ENCODE results near the gene C1QTNF6. TPM values are rescaled to one million over a fixed set of nuclear protein-coding genes. Genes with fewer than 3 reads are reported as not detected.
"Not testable (repeated sequence)": the region's sequence is repeated elsewhere in the genome, so short reads cannot be mapped to it uniquely, and the experiment has no call there.

Gene C1QTNF6
- 0.99 and 4.6 TPM in 2 replicates for total RNA-seq

DNA sequence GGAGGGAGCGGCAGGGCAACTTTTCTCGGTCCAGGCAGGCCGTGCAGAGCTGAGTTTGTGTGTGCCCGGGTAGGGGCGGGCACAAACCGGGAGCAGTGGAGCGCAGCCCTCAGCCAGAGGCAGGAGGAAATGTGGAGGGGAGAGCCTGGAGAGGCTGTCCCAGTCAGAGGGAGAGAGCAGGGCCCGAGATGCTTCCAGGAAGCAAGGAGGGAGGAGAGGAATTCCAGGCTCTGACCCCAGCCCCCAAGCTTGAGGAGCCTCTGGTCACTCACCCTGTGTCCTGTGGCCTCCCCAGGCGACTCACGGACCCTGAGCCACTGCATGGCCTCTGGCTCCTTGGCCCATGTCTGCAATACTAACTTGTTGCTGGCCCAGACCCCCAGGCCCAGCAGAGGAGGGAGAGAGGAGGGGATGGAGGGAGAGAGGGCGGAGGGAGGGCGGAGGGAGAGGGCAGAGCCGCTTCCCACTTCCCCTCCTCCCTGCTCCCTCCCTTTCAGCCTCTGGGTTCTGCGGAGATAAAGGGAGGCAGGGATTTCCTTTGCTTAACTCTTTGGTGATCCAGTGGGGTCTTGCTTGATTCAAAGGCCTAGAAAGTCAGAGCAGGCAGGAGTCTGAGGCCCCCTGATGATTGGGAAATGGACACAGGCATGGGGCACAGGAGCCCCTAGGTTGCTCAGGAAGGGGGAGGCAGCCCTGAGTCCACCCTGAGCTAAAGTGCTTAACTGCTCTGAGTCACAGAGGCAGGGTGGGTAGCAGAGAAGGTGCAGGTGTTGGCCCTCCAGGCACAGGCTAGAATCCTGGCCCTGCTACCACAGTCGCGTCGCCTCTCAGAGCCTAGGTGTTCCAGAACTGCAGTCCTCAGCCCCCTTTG is at the start of gene C1QTNF6:
C1QTNF6 (minus strand) TSS at position 357 of the 871 bp plus-strand sequence; CDS start at position 323, 34 bp downstream.
- DNase-seq (ENCODE audit: low read depth in 2 of 2) = peak; percentile 28 to 61

GRCh38 chr22:37235897-37236607 is 48.0 kb upstream of the C1QTNF6 start:
- no peak for DNase-seq (ENCODE audit: low read depth in 2 of 2)

DNA sequence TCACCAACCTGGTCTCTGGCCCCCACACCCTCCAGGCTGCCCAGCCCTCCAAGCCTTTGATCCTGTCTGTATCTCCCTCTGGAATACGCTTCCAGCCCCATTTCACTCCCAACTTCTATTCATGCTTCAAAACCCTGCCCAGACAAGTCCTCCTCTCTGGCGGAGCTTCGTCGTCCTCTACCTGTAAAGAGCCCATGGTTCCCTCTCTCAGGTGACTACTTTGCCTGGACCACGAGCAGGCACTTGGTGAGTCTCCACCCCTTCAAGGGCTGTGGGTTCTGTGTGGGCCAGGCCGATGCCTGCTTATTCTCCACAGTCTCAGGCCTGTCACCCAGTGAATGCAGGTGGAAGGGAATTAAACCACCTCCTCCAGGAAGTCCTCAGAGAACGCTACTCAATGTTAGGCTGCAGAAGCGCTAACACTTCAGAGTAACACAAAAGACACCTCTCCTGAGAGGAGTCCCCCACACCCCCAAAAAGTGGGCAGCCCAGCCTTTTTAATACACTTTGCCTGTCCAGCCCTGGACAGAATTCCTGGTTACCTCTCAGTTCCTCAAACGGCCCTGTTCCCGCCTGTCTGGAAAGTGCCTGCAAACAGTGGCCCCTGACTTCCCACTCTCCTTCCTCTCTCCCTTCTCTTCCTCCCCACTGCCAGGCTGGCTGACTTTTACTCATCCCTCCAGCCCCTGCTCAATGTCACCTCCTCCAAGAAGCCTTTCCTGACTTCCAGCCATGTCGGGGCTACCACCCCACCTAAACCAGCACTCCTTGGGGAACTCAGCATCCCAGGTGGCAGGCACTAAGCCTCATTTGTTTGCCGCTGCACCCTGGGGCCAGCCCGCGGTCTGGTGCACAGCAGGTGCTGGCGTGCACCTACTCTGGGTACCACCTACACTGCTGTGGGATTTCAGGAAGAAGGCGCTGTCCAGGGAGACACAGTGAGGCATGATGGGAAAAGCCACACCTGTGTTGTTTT is 47.0 kb upstream of the C1QTNF6 start:
- DNase-seq (ENCODE audit: low read depth in 2 of 2) = no peak

GRCh38 chr22:37233751-37234631 is 45.9 kb upstream of the C1QTNF6 start:
- no peak for DNase-seq (ENCODE audit: low read depth in 2 of 2)

GRCh38 chr22:37233371-37233750 is 45.3 kb upstream of the C1QTNF6 start:
- DNase-seq (ENCODE audit: low read depth in 2 of 2) = not testable (repeated sequence)

DNA sequence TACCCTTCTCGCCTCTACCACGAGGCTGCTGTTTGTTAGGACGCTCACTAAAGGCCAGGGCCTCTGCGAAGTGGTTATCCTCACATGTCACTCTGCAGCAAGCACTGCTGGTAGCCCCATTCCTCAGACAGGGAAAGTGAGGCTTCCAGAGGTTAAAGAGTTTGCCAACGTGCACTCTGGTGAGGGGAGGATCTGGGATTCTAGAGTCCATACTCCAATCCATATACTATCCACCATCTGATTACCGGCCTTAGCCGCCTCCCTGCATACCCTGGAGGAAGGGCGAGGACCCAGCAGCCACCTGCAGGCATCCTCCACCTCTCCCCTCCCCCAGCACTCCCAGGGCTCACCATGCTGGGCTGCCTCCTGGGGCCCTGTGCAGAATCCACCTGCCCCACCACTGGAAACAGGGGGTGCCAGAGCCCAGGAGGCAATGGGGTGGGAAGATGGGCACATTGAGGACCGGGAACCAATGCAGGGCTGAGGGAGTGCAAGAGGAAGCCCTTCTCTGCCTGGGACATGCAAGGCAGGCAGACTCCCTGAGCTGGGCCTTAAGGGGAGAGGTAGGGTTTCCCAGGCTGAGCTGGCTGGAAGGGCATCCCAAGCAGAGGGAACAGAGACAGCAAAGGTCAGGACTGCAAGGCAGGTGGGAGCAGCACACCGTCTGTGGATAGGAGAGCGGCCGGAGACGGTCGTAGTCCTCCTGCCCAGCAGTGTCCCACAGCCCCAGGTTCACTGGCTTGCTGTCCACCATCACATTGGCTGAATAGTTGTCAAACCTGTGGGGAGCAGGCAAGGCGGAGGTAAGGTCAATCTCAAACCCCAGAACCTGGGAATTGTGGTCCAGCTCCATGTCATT is 44.3 kb upstream of the C1QTNF6 start:
- DNase-seq (ENCODE audit: low read depth in 2 of 2) = no peak

- DNase-seq (ENCODE audit: low read depth in 2 of 2) = no peak
These were observed 43.5 kb upstream of the C1QTNF6 start for GRCh38 chr22:37231406-37232139.

DNA sequence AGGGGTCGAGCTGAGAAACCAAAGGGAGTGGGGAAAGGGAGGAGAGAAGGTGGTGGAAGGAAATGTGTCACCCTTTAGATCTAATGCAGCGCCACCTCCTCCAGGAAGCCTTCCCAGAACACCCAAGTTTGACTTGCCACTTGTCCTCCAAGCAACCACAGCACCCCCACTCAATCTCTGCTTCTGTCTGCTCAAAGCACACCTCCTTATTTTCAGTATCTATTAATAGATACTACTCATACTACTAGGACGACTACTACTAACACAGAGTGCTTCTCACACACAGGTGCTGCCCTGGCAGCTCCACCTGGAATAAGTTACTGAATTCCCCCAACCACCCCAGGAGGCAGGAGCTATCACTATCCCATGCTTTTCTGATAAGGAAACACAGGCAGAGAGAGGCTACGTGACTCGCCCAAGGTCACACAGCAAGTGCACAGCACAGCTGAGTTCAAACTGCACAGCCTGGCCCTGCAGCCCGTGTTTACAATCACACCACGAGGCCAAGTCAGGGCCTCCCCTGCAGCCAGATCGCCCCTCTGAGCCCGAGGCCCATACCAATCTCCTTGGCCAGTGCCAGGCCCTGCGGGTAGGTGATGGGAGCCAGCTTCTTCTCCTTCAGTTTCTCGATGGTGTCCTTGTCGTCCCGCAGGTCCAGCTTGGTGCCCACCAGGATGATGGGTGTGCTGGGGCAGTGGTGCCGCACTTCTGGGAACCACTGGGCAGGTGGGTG is 42.8 kb upstream of the C1QTNF6 start:
- DNase-seq (ENCODE audit: low read depth in 2 of 2) = peak in 1 of 2 donors; percentile 27

DNA sequence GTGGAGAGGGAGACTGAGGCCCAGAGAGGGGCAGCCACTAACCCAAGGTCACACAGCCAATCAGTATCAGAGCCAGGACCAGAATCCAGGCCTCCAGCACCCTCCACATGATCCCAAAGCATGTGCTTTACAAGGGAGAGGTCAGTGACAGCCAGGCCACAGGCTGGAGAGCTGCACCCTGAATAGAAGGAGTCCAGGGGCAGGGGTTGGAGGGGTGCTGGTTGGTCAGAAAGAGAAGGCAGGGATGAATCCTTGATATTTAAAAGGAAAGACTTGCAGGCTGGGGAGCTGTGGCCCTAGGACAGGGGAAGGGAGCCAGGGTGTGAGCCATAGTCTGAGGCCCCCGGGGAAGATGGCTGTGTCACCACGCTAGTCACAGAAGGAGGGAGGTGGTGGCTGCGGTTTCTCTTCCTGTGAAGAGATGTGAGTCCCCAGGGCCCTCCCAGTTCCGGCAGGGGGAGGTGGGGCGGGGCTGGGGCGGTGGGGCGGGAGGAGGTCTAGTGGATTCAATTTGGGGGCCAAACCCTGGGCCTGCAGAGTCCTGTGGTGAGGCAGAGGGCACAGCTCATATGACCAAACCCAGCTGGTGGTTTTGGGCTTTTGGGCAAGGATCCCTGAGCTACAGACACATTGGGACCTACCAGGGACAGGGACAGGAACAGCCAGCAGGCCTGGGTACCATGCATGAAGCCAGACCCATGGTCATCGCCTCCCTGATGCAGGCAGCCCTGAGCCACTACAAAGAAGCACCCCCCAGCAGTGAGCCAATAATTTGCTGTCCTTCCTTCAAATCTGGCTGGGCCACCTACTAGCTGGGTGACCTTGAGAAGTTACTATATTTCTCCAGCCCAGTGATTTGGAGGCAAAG is 42.0 kb upstream of the C1QTNF6 start:
- peak in 1 of 2 donors; percentile 47 for DNase-seq (ENCODE audit: low read depth in 2 of 2)

GRCh38 chr22:37229012-37229804 is 41.2 kb upstream of the C1QTNF6 start:
- peak; percentile 61 to 78 for DNase-seq (ENCODE audit: low read depth in 2 of 2)

DNA sequence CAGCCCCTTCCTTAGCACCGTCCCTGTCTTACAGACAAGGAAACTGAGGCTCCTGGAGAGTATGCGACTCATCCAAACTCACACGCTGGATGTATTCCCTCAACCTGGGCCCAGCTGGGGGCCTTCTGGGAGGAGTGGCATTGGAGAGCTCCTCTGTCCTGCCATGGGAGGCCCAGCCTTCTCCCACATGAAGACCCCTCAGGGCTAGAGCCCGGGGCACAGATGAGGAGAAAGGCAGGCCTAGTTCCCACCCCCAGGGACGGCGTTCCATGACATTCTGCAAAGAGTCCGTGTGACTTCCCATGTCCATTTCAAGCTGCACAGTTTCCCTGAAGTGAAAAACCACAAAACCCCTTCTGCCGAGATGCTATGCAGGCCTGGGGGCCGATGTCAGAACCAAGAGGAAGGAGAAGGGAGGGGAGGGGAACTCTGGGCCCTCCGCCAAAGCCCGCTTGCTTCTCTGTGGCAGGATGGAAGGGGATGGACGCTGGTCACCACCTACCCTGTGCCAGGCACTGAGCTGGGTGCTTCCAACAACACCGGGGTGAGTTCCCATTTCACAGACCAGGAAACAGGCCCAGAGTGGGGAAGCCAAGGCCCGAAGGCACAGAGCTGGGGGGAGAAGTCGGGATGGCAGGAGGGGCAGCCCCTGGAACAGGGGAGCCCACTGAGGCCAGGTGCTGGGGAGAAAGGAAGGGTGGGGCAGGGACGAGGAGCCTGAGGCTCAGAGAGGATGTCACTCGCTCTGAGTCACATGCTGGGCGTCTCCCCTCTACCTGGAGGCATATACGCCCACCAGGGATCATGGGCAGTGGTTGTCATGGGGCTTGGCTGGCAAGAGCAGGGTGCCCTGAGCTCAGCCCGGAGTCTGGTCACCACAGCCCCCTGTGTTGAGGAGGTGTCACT is 40.3 kb upstream of the C1QTNF6 start:
- peak; percentile 20 to 38 for DNase-seq (ENCODE audit: low read depth in 2 of 2)

DNA sequence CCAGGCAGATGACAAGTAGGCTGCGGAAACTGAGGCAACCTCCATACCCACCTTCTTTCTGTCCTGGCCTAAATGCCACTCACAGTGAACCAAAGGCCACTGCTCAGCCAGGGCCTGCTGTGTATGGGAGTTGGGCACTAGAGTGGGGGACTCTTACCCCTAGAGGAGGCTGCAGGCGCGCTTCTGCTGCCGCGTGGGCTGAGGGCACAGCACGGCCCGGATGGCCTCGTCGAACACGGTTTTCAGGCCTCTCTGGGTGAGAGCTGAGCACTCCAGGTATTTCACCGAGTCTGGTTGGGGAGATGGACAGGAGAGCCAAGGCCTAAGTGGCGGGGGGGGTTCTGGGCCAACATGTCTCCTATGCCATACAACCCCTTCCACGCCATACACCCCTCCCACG is 38.5 kb upstream of the C1QTNF6 start:
- DNase-seq (ENCODE audit: low read depth in 2 of 2) = no peak

GRCh38 chr22:37226087-37226486 is 38.0 kb upstream of the C1QTNF6 start:
- DNase-seq (ENCODE audit: low read depth in 2 of 2) = no peak

DNA sequence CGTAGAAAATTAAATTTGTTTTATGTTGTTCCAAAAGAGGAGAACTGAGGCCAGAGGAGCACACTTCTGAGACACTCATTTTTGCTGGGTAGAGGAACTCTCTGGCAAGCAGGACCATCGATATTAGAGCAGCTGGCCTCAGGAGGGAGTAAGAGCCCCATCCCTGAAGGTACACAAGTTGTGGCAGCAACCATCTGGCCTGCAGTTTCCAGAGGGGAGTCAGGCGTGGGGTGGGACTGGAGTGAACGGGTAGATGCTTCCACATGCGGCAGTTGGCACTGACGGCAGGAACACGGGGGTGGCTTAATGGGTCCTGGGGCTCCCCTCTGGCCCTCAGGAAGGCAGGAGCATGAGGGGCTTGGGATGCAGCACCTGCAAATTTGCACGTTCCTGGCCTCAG is 37.4 kb upstream of the C1QTNF6 start:
- DNase-seq (ENCODE audit: low read depth in 2 of 2) = peak in 1 of 2 donors; percentile 21

DNA sequence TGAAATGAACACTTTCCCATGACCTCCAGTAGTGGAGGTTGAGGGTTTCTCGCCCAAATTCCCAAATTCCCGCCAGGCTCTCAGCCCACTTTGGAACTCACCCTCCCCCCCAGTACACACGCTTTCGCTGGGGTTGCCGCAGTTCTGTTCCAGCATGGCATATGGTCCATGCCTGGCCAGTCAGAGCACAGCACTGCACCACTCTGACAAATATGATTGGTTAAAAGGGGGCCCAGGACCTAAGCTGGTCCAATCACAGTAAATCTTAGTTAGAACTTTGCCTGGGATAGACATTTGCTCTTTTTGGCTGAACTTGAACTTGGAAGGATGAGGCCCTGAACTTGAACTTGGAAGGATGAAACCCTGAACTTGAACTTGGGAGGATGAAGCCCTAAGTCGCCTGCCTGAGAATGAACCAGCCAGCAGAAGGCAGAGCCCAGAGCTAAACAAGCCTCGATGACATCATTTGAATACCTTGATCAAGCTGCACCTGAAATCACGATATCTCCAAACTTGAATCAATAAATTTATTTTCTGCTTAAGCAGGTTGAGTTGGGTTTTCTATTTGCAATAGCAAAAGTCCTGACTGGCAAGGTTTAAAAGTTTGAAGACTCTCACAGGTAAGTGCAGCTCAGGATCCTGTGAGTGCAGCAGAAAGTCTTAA is 36.8 kb upstream of the C1QTNF6 start:
- DNase-seq (ENCODE audit: low read depth in 2 of 2) = no peak

Data from lung microvascular endothelial cell (primary cell).